Stimulated activated CD4-positive, alpha-beta T cell treated with anti-CD3 and anti-CD28 coated beads, Interleukin-2, amount 100 ng/mL, for 4 hours (primary cell): ENCODE results near the gene AMN.
"Not testable (repeated sequence)": the region's sequence is repeated elsewhere in the genome, so short reads cannot be mapped to it uniquely, and the experiment has no call there.

ENCODE experiments used
- DNase-seq: peaks from one replicate; pipeline ENCODE4 v3.0.0-alpha.2; 2020; ENCODE audit warnings: low read depth

AMN gene

DNA sequence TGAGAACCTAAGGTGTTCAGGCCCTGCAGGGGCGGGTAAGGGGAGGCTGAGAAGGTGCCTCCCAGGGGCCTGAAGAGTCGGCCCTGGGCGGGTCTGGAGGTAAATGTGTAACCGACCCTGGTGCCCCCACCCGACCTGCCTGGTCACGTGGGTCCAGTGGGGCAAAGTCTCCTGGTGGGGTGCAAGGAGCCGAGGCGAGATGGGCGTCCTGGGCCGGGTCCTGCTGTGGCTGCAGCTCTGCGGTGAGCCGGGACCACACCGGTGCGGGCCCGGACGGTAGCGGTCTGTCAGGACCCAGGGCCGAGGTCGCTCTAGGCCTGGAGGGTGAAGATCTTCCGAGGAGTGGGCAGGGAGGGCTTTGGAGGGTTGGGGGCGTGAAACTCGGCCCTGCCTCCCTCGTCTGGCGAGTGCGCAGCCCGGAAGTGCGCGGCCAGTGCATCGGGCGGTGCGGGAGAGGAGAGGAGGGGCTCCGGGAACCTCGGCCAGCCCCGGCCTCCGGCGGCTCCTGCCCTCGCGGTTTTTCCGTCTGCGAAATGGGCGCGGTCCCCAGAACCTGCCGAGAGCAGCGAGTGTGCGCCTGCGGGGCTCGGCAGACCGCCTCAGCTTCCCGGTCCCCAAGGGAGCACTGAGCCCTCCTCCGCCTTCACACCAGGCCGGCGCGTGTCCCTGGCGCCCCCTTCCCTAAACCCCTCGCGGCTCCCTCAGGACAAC, at the start of gene AMN:
AMN (plus strand) TSS at position 174 of the 711 bp plus-strand sequence; CDS start at position 200, 26 bp downstream.
- DNase-seq, result no peak

DNA sequence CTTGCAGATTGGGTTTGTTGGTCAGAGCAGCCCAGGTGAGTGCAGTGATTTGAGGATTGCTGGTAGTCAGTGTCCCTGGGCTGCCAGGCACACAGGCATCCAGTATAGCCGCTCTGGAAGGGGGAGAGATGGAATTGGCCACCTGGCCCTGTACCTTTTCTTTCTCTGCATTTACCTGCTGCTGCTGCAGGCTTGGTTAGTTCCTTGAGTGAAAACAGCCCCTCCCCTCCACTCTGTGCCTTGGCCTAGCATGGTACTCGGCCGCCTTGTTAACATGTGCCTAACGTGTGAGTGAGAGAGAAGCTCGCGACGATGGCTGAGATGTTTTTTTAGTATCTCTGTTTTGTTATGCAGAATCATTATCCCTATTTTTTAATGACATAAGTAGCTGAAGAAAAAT, 49.3 kb upstream of the AMN start:
- DNase-seq, result no peak

DNA sequence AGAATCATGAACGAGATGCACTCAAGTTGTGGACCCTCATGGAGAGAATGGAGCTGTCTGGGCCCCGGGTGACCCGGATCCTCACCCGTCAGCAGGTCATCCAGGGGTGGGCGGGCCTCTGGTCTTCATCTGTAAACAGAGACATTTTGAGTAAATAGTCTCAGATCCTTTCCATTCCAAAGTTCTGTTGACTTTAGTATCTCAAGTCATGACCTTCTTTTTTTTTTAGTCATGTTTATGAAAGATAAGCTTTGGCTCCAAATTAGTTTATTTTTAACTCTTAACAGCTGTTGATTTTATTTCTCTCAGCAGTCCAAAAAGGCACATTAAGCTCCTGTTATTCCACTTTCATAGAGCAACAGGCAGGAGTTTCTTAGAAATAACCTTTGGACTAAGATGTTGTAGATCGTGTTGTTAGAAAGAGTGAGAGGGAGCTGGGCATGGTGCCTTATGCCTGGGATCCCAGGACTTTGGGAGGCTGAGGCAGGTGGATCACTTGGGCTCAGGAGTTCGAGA, 48.9 kb upstream of the AMN start:
- DNase-seq, result no peak

GRCh38 chr14:102875652-102876051, 46.8 kb upstream of the AMN start:
- no peak for DNase-seq

DNA sequence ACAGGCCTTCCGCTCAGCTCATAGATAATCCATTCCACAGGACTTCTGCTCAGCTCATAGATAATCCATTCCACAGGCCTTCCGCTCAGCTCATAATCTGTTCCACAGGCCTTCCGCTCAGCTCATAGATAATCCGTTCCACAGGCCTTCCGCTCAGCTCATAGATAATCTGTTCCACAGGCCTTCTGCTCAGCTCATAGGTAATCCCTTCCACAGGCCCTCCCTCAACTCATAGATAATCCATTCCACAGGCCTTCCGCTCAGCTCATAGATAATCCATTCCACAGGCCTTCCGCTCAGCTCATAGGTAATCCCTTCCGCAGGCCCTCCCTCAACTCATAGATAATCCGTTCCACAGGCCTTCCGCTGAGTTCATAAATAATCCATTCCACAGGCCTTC, 45.0 kb upstream of the AMN start:
- DNase-seq, result not testable (repeated sequence)

GRCh38 chr14:102878174-102878969, 44.1 kb upstream of the AMN start:
- DNase-seq, result no peak

GRCh38 chr14:102878970-102879460, 43.4 kb upstream of the AMN start:
- no peak for DNase-seq

GRCh38 chr14:102882226-102882906, 40.1 kb upstream of the AMN start:
- DNase-seq, result no peak

- DNase-seq, result no peak
These were observed 39.3 kb upstream of the AMN start for GRCh38 chr14:102883089-102883541.

GRCh38 chr14:102883554-102883953, 38.9 kb upstream of the AMN start:
- DNase-seq, result no peak

DNA sequence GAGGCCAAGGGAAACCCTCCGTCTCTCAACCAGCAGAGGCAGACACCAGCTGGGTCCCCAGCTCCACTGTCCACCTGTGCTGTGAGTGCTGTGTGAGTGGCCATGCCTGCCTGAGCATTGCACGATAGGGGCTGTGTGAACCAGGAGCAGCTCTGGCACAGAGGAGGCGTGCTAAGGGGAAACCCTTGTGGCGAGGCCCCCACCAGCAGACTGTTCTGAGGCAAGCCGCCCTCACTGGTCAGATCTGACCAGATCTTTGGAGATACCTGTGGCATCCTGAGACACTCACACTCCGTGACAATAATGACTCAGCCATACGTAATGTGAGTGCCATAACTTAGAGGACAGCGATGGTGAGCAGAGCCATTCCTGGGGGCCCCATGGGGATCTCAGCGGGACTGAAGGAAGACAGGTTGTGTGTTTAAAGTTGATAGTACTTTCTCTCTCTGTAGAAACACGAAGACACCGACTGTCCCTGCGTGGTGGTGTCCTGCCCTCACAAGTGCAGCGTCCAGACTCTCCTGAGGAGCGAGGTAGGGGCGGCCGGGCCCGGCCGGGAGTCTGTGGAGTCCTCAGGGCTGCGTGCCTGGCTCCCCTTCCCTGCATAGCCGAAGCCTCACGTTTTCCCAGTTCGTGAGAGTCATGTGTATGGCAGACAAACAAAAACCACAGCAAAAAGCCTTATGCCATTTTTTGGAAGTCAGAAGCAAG, 36.6 kb upstream of the AMN start:
- no peak for DNase-seq

GRCh38 chr14:102888748-102889147, 33.7 kb upstream of the AMN start:
- DNase-seq, result no peak

- no peak for DNase-seq
These were observed 32.8 kb upstream of the AMN start for GRCh38 chr14:102889615-102890014.

GRCh38 chr14:102891111-102891510, 31.4 kb upstream of the AMN start:
- DNase-seq, result no peak

GRCh38 chr14:102891556-102891955, 30.9 kb upstream of the AMN start:
- DNase-seq, result no peak

GRCh38 chr14:102892651-102893050, 29.8 kb upstream of the AMN start:
- DNase-seq, result no peak

DNA sequence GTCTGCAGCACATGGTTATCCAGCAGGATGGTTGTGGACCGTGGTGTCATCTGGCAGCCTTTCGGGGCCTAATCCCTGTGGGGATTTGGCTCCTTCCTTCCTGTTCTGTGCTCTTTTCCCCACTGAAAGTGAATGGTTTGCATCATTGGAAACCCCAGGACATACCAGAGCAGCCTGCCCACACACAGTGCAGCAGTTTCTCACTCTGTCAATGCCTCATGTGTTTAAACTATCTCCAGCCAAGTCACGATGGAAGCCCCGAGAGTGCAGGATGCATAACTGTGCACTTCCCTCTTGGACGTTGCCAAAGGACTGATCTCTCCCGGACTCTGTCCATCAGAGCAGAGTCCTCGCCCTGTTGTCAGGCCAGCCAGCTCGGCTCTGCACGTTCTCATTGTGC, 29.0 kb upstream of the AMN start:
- DNase-seq, result no peak

- DNase-seq, result not testable (repeated sequence)
These were observed 25.7 kb upstream of the AMN start for GRCh38 chr14:102896735-102897134.

DNA sequence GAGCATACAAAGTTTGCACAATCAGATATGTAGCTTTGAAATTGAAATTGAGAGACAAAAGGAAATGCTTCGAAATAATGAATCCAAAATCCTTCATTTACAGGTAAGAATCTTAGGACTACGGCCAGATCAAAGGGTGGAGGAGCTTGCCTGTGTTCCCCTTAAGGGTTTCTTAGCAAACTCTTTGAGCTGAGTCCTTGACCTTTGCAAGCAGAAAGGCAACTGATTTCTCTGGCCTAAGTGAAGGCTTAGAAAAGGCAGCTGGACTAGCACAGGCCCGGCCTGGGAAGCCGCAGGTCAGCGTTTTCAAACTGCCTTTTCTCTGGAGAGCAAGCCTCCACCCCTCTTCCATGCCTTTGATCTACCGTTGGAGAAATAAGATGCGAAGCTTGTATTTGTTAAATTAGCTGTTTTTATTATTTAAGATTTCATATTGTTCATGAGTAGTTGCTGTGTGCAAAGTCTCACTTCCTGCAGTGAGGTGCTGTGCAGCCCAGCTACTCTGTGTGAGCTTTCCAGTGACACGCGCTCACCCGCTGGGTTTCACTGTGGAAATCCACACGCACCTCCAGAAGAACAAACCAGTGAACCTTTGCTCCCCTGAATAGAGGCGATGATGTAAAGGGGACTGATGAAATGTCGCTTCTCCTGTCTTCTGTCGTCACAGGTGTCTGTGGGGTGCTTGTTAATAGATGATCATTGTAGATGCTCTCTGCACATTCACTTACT, 25.0 kb upstream of the AMN start:
- DNase-seq, result no peak

GRCh38 chr14:102898298-102898697, 24.2 kb upstream of the AMN start:
- no peak for DNase-seq
